Gastroesophageal sphincter (tissue), 4 donors: ENCODE data around the gene RLN3. TPM values are rescaled to one million over a fixed set of nuclear protein-coding genes. Genes with fewer than 3 reads are reported as not detected.

Experiments
- ATAC-seq: fragments of 150-250 bp; one replicate; pipeline ENCODE4 v1.9.1; 2016; ENCODE audit warnings: mild to moderate bottlenecking, moderate library complexity
- H3K27ac ChIP-seq, 4 donors: fragments of 200-600 bp; sonication (generic) in 3 of 4; 1 replicate in 3 of 4; 2 replicates in 1 of 4; pipeline ENCODE4 v1.5.1; 2016 to 2019
- H3K27me3 ChIP-seq: fragments of 200-600 bp; sonication (generic); one replicate; pipeline ENCODE4 v1.5.1; 2019
- H3K36me3 ChIP-seq, 2 donors: fragments of 200-600 bp; sonication (generic); one replicate each; pipeline ENCODE4 v1.5.1; 2019; ENCODE audit warnings: control low read depth in 1 of 2
- H3K4me1 ChIP-seq, 3 donors: fragments of 200-600 bp; sonication (generic); 1 replicate in 2 of 3; 2 replicates in 1 of 3; pipeline ENCODE4 v1.5.1; 2016 to 2019; ENCODE audit warnings: control low read depth in 2 of 3
- H3K4me3 ChIP-seq, 2 donors: fragments of 200-600 bp; sonication (generic); one replicate each; pipeline ENCODE4 v1.5.1; 2019; ENCODE audit warnings: mild to moderate bottlenecking in 1 of 2, moderate library complexity in 1 of 2
- H3K9me3 ChIP-seq, 3 donors: fragments of 200-600 bp; sonication (generic); one replicate each; pipeline ENCODE4 v1.5.1; 2017 to 2019; ENCODE audit warnings: control low read depth in 2 of 3
- CTCF ChIP-seq, 4 experiments: fragments of 200-600 bp in 2 of 4; fragments of 450-650 bp in 2 of 4; sonication (generic) in 1 of 4; IDR thresholded peaks; one replicate each; pipeline ENCODE4 v1.5.1; 2017 to 2019; ENCODE audit warnings: antibody characterized with exemption in 4 of 4, mild to moderate bottlenecking in 2 of 4, moderate library complexity in 2 of 4
- EP300 ChIP-seq: sonication (generic); formaldehyde crosslinking; IDR thresholded peaks from one replicate; pipeline ENCODE4 v1.6.1; 2017; ENCODE audit warnings: antibody characterized with exemption, mild to moderate bottlenecking
- POLR2A ChIP-seq, 2 donors: fragments of 450-650 bp; IDR thresholded peaks; one replicate each; pipeline ENCODE4 v1.6.1; 2017; ENCODE audit warnings: antibody characterized with exemption in 2 of 2, mild to moderate bottlenecking in 2 of 2, moderate library complexity in 1 of 2
- POLR2AphosphoS5 ChIP-seq: sonication (generic); formaldehyde crosslinking; IDR thresholded peaks from one replicate; pipeline ENCODE4 v1.6.1; 2017; ENCODE audit warnings: antibody characterized with exemption
- WGBS, 2 donors: methylation state at CpG; one replicate each; pipeline ENCODE4 v1.1.5; 2018; ENCODE audit warnings: low coverage in 1 of 2; 5-methylcytosine and 5-hydroxymethylcytosine counted together
- total RNA-seq, 4 donors: library from RNA; depleted of rRNA; stranded (reverse); fragments of >200 nt; gene quantifications; one replicate each; pipeline ENCODE4 v1.1.0, GENCODE V29; 2016

The RLN3 gene
- total RNA-seq, 4 donors from 2014 or later = not detected

- H3K4me3 ChIP-seq = peak within 1 kb of the TSS; percentile 41 to 67
- no peaks in the 10 kb centered on the region for H3K36me3 ChIP-seq
- no CpG with 5 or more reads among the region's 51 CpGs for WGBS, 2 donors
- TF ChIP-seq EP300 (no peak), POLR2A (IDR thresholded peaks at IDR 0.05) (no peak), POLR2AphosphoS5 (no peak), CTCF (IDR thresholded peaks at IDR 0.05) (no peak)
- no peaks in the 10 kb centered on the region for H3K27me3 ChIP-seq
- ATAC-seq = peak; percentile 8
- peaks cover 0 to 46% (median 19%) of the 10 kb centered on the region in 3 donors for H3K4me1 ChIP-seq
- peak within 1 kb of the TSS; percentile 71 to 95 (median 90) for H3K27ac ChIP-seq
- H3K9me3 ChIP-seq = no peaks in the 10 kb centered on the region
Observed at GRCh38 chr19:14072535-14073260, 44.8 kb downstream of the RLN3 start, which contains the start of gene MISP3. Gene MISP3, plus strand, starts transcription at chr19:14072786. Its CDS starts 524 bp downstream, at chr19:14073310.

- TF ChIP-seq POLR2A (IDR thresholded peaks at IDR 0.05) (peak; percentile 53 to 72), EP300 (no peak), CTCF (IDR thresholded peaks at IDR 0.05) (peak in 3 of 4 experiments; percentile 39 to 95 (median 86)), POLR2AphosphoS5 (peak; percentile 50)
- no peaks in the 10 kb centered on the region for H3K9me3 ChIP-seq
- ATAC-seq = peak; percentile 71
- no CpG with 5 or more reads among the region's 106 CpGs for WGBS, 2 donors
- H3K27ac ChIP-seq = peak overlapping the region; percentile 71 to 95 (median 90)
- H3K4me1 ChIP-seq = peaks cover 0 to 46% (median 19%) of the 10 kb centered on the region in 3 donors
- peak overlapping the region; percentile 41 to 67 for H3K4me3 ChIP-seq
- H3K36me3 ChIP-seq = no peaks in the 10 kb centered on the region
- no peaks in the 10 kb centered on the region for H3K27me3 ChIP-seq
Observed at GRCh38 chr19:14073261-14073924, 45.4 kb downstream of the RLN3 start.

- H3K4me3 ChIP-seq = peak overlapping the region; percentile 41 to 67
- H3K36me3 ChIP-seq = no peaks in the 10 kb centered on the region
- WGBS, 2 donors = 0 to 2% methylated on average over 6 to 17 of the region's 44 CpGs
- no peaks in the 10 kb centered on the region for H3K9me3 ChIP-seq
- TF ChIP-seq EP300 = no peak
- TF ChIP-seq POLR2A (IDR thresholded peaks at IDR 0.05) = peak in 1 of 2 donors; percentile 0
- no peaks in the 10 kb centered on the region for H3K27me3 ChIP-seq
- peaks cover 0 to 46% (median 19%) of the 10 kb centered on the region in 3 donors for H3K4me1 ChIP-seq
- peak overlapping the region; percentile 71 to 95 (median 90) for H3K27ac ChIP-seq
- ATAC-seq = peak; percentile 15
Observed at GRCh38 chr19:14073925-14074838, 46.2 kb downstream of the RLN3 start.

- Histone ChIP-seq H3K4me3 (no peak overlapping the region), H3K9me3 (no peaks in the 10 kb centered on the region), H3K27ac (no peak overlapping the region), H3K36me3 (no peaks in the 10 kb centered on the region), H3K4me1 (peaks cover 0 to 52% (median 25%) of the 10 kb centered on the region in 3 donors), H3K27me3 (no peaks in the 10 kb centered on the region)
- TF ChIP-seq CTCF (IDR thresholded peaks at IDR 0.05) (no peak), EP300 (no peak)
- WGBS, 2 donors = 69 to 84% methylated on average over 2 of the region's 2 CpGs
- ATAC-seq = no peak
Observed at GRCh38 chr19:14078411-14078810, 50.5 kb downstream of the RLN3 start.

Other genes with a start within 250 kb of the RLN3 start
- gene ZSWIM4, start 232.7 kb upstream of the RLN3 start, total RNA-seq = 1 to 10 TPM; 3.9 to 9.2 (median 4.2) TPM
- 1 to 10 TPM in 2 of 4 donors, not detected in 2; 1.1 to 5.0 TPM for gene NANOS3, start 151.0 kb upstream of the RLN3 start, total RNA-seq
- gene BRME1, start 122.0 kb upstream of the RLN3 start, total RNA-seq = 1 to 10 TPM in 3 of 4 donors, not detected in 1; 1.9 to 2.4 (median 2.2) TPM
- gene CC2D1A, start 121.9 kb upstream of the RLN3 start, total RNA-seq = 10 to 100 TPM; 15.6 to 36.8 (median 22.4) TPM
- gene PODNL1, start 89.7 kb upstream of the RLN3 start, total RNA-seq = under 1 TPM in 2 of 4 donors, not detected in 2; 0.62 to 0.67 TPM
- gene DCAF15, start 75.6 kb upstream of the RLN3 start, total RNA-seq = 10 to 100 TPM in 2 of 4 donors, 1 to 10 TPM in 2; 5.3 to 20.8 (median 14.5) TPM
- gene RFX1, start 21.8 kb upstream of the RLN3 start, total RNA-seq = 1 to 10 TPM; 2.0 to 5.9 (median 3.9) TPM
- 1 to 10 TPM; 1.1 to 5.4 (median 3.1) TPM for gene IL27RA, start 3.6 kb downstream of the RLN3 start, total RNA-seq
- not detected for gene PALM3, start 33.9 kb downstream of the RLN3 start, total RNA-seq
- gene MISP3, start 44.6 kb downstream of the RLN3 start, total RNA-seq = 1 to 10 TPM; 2.7 to 9.5 (median 5.6) TPM
- gene C19orf67, start 57.6 kb downstream of the RLN3 start, total RNA-seq = not detected
- gene SAMD1, start 62.6 kb downstream of the RLN3 start, total RNA-seq = 10 to 100 TPM; 21.9 to 61.3 (median 41.3) TPM
- 100 to 1,000 TPM in 1 of 4 donors, 10 to 100 TPM in 3; 62.3 to 138 (median 76.6) TPM for gene PRKACA, start 89.6 kb downstream of the RLN3 start, total RNA-seq
- gene ASF1B, start 108.4 kb downstream of the RLN3 start, total RNA-seq = 1 to 10 TPM in 1 of 4 donors, not detected in 3; 1.2 TPM
- gene ADGRL1, start 178.0 kb downstream of the RLN3 start, total RNA-seq = 10 to 100 TPM; 13.3 to 47.9 (median 21.1) TPM